HG03025 (cell line): ENCODE measurements around the gene CSNK1D.

Source experiments
- ATAC-seq: cut with Tn5 transposase; IDR thresholded peaks from one replicate; pipeline ENCODE4 v1.9.1; 2021; ENCODE audit warnings: mild to moderate bottlenecking, moderate library complexity; ENCODE audit not compliant: unreplicated experiment, low FRiP score

Gene CSNK1D

GRCh38 chr17:82311971-82312370 is 38.5 kb upstream of the CSNK1D start:
- ATAC-seq, result no peak

- ATAC-seq, result no peak
Measured at GRCh38 chr17:82310877-82311276, 37.4 kb upstream of the CSNK1D start.

GRCh38 chr17:82309656-82310570 is 36.4 kb upstream of the CSNK1D start:
- ATAC-seq, result no peak

GRCh38 chr17:82305727-82306300 is 32.3 kb upstream of the CSNK1D start:
- no peak for ATAC-seq

- ATAC-seq, result no peak
Measured at GRCh38 chr17:82304826-82305726, 31.6 kb upstream of the CSNK1D start.

- no peak for ATAC-seq
Measured at GRCh38 chr17:82303944-82304808, 30.7 kb upstream of the CSNK1D start.

- ATAC-seq, result no peak
Measured at GRCh38 chr17:82302991-82303943, 29.8 kb upstream of the CSNK1D start.

- no peak for ATAC-seq
Measured at GRCh38 chr17:82302568-82302963, 29.1 kb upstream of the CSNK1D start.

- ATAC-seq, result no peak
Measured at GRCh38 chr17:82301916-82302567, 28.5 kb upstream of the CSNK1D start.

GRCh38 chr17:82301300-82301915 is 27.9 kb upstream of the CSNK1D start:
- ATAC-seq, result no peak

GRCh38 chr17:82300707-82301270 is 27.3 kb upstream of the CSNK1D start:
- no peak for ATAC-seq

- no peak for ATAC-seq
Measured at GRCh38 chr17:82300228-82300627, 26.7 kb upstream of the CSNK1D start.

- ATAC-seq, result no peak
Measured at GRCh38 chr17:82299452-82299851, 26.0 kb upstream of the CSNK1D start.

GRCh38 chr17:82298538-82299421 is 25.3 kb upstream of the CSNK1D start:
- ATAC-seq, result no peak

- no peak for ATAC-seq
Measured at GRCh38 chr17:82297714-82298537, 24.4 kb upstream of the CSNK1D start.

- no peak for ATAC-seq
Measured at GRCh38 chr17:82297280-82297713, 23.8 kb upstream of the CSNK1D start.
